HG03196 (cell line): ENCODE data around the gene CISTR.

Experiments used
- ATAC-seq: cut with Tn5 transposase; IDR thresholded peaks from one replicate; pipeline ENCODE4 v1.9.1; 2021; ENCODE audit not compliant: unreplicated experiment

Gene CISTR

GRCh38 chr12:53744130-53744441, 7.7 kb downstream of the CISTR start:
- ATAC-seq, result no peak

- no peak for ATAC-seq
Observed at GRCh38 chr12:53743266-53744129, 8.3 kb downstream of the CISTR start.

- ATAC-seq, result no peak
Observed at GRCh38 chr12:53740130-53740491, 11.7 kb downstream of the CISTR start.

GRCh38 chr12:53739214-53740129, 12.3 kb downstream of the CISTR start:
- ATAC-seq, result no peak

- ATAC-seq, result no peak
Observed at GRCh38 chr12:53738406-53739213, 13.2 kb downstream of the CISTR start.

GRCh38 chr12:53737951-53738405, 13.8 kb downstream of the CISTR start:
- no peak for ATAC-seq

- no peak for ATAC-seq
Observed at GRCh38 chr12:53737093-53737808, 14.5 kb downstream of the CISTR start.

- no peak for ATAC-seq
Observed at GRCh38 chr12:53736592-53736991, 15.2 kb downstream of the CISTR start.

GRCh38 chr12:53735556-53735955, 16.2 kb downstream of the CISTR start:
- no peak for ATAC-seq

- ATAC-seq, result no peak
Observed at GRCh38 chr12:53734425-53734824, 17.4 kb downstream of the CISTR start.

GRCh38 chr12:53733807-53734200, 18.0 kb downstream of the CISTR start:
- ATAC-seq, result no peak

- ATAC-seq, result no peak
Observed at GRCh38 chr12:53733051-53733806, 18.6 kb downstream of the CISTR start.

GRCh38 chr12:53729644-53730043, 22.1 kb downstream of the CISTR start:
- ATAC-seq, result no peak

GRCh38 chr12:53728206-53728605, 23.6 kb downstream of the CISTR start:
- ATAC-seq, result no peak

GRCh38 chr12:53727310-53728041, 24.3 kb downstream of the CISTR start, which contains the start of gene CALCOCO1:
TSS of gene CALCOCO1 (minus strand) at chr12:53727452. CDS start at chr12:53725242, 2,210 bp downstream.
- peak; percentile 98 for ATAC-seq

GRCh38 chr12:53726946-53727309, 24.9 kb downstream of the CISTR start:
- no peak for ATAC-seq

GRCh38 chr12:53726341-53726740, 25.4 kb downstream of the CISTR start:
- no peak for ATAC-seq

GRCh38 chr12:53725824-53726223, 26.0 kb downstream of the CISTR start:
- ATAC-seq, result no peak

- ATAC-seq, result no peak
Observed at GRCh38 chr12:53722450-53723041, 29.2 kb downstream of the CISTR start.
